Immature natural killer cell (primary cell): ENCODE results near the gene TSSK3. TPM values are rescaled to one million over a fixed set of nuclear protein-coding genes. Genes with fewer than 3 reads are reported as not detected.
"Not testable (repeated sequence)": the region's sequence is repeated elsewhere in the genome, so short reads cannot be mapped to it uniquely, and the experiment has no call there.

Experiments
- DNase-seq, 3 donors: peaks; one replicate each; pipeline ENCODE4 v3.0.0; 2022; ENCODE audit warnings: mixed read lengths in 1 of 3
- H3K27ac Mint-ChIP-seq, 6 donors: one replicate each; pipeline ENCODE4 v1.8.0; 2020; ENCODE audit warnings: mixed read lengths in 6 of 6, mild to moderate bottlenecking in 5 of 6, inconsistent platforms in 4 of 6, moderate library complexity in 3 of 6
- H3K27me3 Mint-ChIP-seq, 3 donors: one replicate each; pipeline ENCODE4 v1.8.0; 2020 to 2021; ENCODE audit warnings: low read depth in 3 of 3, mild to moderate bottlenecking in 3 of 3, mixed read lengths in 3 of 3, moderate library complexity in 3 of 3, inconsistent platforms in 1 of 3
- H3K36me3 Mint-ChIP-seq, 3 donors: one replicate each; pipeline ENCODE4 v1.8.0; 2020; ENCODE audit warnings: mixed read lengths in 3 of 3, inconsistent platforms in 2 of 3, mild to moderate bottlenecking in 2 of 3
- H3K4me1 Mint-ChIP-seq, 2 donors: one replicate each; pipeline ENCODE4 v1.8.0; 2020; ENCODE audit warnings: inconsistent platforms in 2 of 2, mild to moderate bottlenecking in 2 of 2, mixed read lengths in 2 of 2, moderate library complexity in 1 of 2
- H3K4me3 Mint-ChIP-seq, 5 donors: one replicate each; pipeline ENCODE4 v1.8.0; 2020; ENCODE audit warnings: mild to moderate bottlenecking in 5 of 5, mixed read lengths in 5 of 5, inconsistent platforms in 3 of 5, moderate library complexity in 3 of 5
- H3K9me3 Mint-ChIP-seq, 6 donors: one replicate each; pipeline ENCODE4 v1.8.0; 2020; ENCODE audit warnings: mild to moderate bottlenecking in 6 of 6, mixed read lengths in 6 of 6, inconsistent platforms in 4 of 6, moderate library complexity in 3 of 6
- polyA plus RNA-seq, 3 donors: library from polyadenylated mRNA; unstranded; fragments of 300-500 nt; fragmentation: Illumina TruSeq; gene quantifications; one replicate each; pipeline ENCODE4 v1.2.3, GENCODE V29; 2021

The TSSK3 gene
- polyA plus RNA-seq, 3 donors from 2014 or later = 2.7 TPM; not detected in 2

GRCh38 chr1:32345289-32345827 is 17.0 kb upstream of the TSSK3 start:
- peaks cover 2 to 5% (median 2%) of the 10 kb centered on the region in 3 donors for H3K27me3 Mint-ChIP-seq
- H3K36me3 Mint-ChIP-seq = peaks cover 0 to 4% (median 0%) of the 10 kb centered on the region in 3 donors
- no peak overlapping the region for H3K27ac Mint-ChIP-seq
- H3K4me3 Mint-ChIP-seq = no peak overlapping the region
- H3K4me1 Mint-ChIP-seq = peaks cover 28 to 29% of the 10 kb centered on the region in 2 donors
- H3K9me3 Mint-ChIP-seq = peaks cover 0 to 2% (median 0%) of the 10 kb centered on the region in 6 donors
- no peak for DNase-seq

- Mint-ChIP-seq H3K36me3 (peaks cover 0 to 4% (median 0%) of the 10 kb centered on the region in 3 donors), H3K4me3 (no peak overlapping the region), H3K9me3 (peaks cover 0 to 2% (median 0%) of the 10 kb centered on the region in 6 donors), H3K4me1 (peaks cover 36 to 37% of the 10 kb centered on the region in 2 donors), H3K27me3 (peaks cover 2 to 9% (median 6%) of the 10 kb centered on the region in 3 donors), H3K27ac (peak overlapping the region in 1 of 6 donors; percentile 13)
- no peak for DNase-seq
These were observed 15.7 kb upstream of the TSSK3 start for GRCh38 chr1:32346532-32347157.

- no peak for DNase-seq
- peaks cover 0 to 4% (median 0%) of the 10 kb centered on the region in 3 donors for H3K36me3 Mint-ChIP-seq
- H3K27ac Mint-ChIP-seq = peak overlapping the region; percentile 10 to 74 (median 32)
- peaks cover 44 to 46% of the 10 kb centered on the region in 2 donors for H3K4me1 Mint-ChIP-seq
- H3K9me3 Mint-ChIP-seq = peaks cover 0 to 2% (median 0%) of the 10 kb centered on the region in 6 donors
- H3K4me3 Mint-ChIP-seq = peak overlapping the region in 3 of 5 donors; percentile 17 to 38 (median 22)
- H3K27me3 Mint-ChIP-seq = peaks cover 4 to 9% (median 6%) of the 10 kb centered on the region in 3 donors
These were observed 13.1 kb upstream of the TSSK3 start for GRCh38 chr1:32349211-32349708.

DNA sequence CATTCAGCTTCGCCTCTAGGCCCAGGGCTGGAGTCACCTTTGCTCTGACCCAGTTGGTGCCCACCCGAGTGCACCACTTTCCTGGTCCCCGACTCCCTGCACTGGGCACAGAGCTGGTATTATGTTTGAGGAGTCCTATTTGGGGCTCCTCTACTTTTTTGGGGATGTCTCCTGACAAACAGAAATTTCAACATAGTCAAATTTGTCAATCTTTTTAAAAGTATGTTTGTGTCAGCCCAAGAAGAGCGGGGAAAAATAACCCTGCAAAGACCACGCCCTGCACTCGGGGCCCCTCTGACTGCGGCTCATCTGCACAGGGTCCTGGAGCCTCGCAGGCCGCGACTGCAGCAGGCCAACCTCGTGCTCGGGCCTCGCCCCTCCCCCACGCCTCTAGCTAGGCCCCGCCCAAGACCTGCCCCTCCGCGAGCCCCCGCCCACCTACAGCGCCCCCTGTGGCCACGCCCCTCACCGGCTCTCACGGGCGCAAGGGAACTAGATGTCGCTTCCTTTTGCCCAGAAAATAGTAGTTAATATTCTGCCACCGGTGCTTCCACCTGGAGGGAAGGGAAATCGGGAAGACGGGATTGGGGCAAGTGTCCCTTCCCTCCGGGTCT is 11.4 kb upstream of the TSSK3 start:
- Mint-ChIP-seq H3K4me3 (peak overlapping the region; percentile 79 to 90 (median 86)), H3K27me3 (peaks cover 4 to 11% (median 6%) of the 10 kb centered on the region in 3 donors), H3K36me3 (peaks cover 0 to 4% (median 0%) of the 10 kb centered on the region in 3 donors), H3K4me1 (peaks cover 44 to 46% of the 10 kb centered on the region in 2 donors), H3K9me3 (peaks cover 0 to 1% (median 0%) of the 10 kb centered on the region in 6 donors), H3K27ac (peak overlapping the region; percentile 57 to 94 (median 85))
- peak in 1 of 3 donors; percentile 81 for DNase-seq

DNA sequence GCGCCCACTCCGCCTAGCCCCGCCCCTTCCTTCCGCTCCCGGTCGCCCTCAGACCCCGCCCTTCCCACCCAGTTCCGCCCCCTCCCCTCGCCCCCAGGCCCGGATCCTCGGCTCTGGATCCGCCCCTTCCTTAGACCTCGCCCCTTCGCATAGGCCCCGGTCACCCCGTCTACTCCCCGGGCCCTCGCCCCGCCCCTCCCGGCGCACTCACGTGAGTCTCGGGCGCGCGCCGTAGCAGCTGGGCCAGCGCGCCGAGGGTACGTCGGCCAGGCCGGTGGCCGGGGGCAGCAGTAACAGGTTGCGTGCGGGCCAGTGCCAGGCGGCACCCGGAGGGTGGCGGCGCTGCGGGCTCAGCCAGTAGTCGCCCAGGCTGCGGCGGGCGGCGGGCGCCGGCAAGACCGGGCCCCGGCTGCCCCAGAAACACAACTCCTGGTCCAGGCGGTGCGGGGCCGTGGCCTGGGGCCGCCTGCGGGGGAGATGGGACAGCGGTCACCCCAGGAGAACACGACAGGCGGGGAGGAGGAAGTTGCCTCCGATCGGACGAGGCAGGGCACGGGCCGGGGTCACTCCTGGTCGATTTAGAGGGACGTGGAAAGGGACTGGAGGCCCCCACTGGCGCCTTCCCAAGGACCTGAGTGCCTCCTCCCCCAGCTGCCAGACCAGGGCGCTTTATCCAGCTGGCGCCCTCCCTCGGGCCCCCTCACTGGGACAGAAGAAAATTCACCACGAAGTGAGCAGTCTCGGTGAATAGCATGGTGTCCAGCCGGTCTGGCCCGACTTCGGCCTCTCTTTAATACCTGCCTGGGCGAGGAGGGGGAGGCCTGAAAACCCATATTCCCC is 10.7 kb upstream of the TSSK3 start:
- Mint-ChIP-seq H3K27me3 (peaks cover 2 to 13% (median 5%) of the 10 kb centered on the region in 3 donors), H3K36me3 (peaks cover 0 to 3% (median 2%) of the 10 kb centered on the region in 3 donors), H3K9me3 (no peaks in the 10 kb centered on the region), H3K4me3 (peak overlapping the region; percentile 79 to 90 (median 86)), H3K4me1 (peaks cover 44 to 46% of the 10 kb centered on the region in 2 donors), H3K27ac (peak overlapping the region; percentile 57 to 94 (median 84))
- DNase-seq = peak; percentile 91 to 93 (median 92)

GRCh38 chr1:32352239-32352745 is 10.0 kb upstream of the TSSK3 start:
- peaks cover 0 to 4% (median 0%) of the 10 kb centered on the region in 3 donors for H3K36me3 Mint-ChIP-seq
- peak overlapping the region in 5 of 6 donors; percentile 43 to 91 (median 74) for H3K27ac Mint-ChIP-seq
- peaks cover 44 to 46% of the 10 kb centered on the region in 2 donors for H3K4me1 Mint-ChIP-seq
- no peaks in the 10 kb centered on the region for H3K9me3 Mint-ChIP-seq
- H3K27me3 Mint-ChIP-seq = peaks cover 2 to 13% (median 5%) of the 10 kb centered on the region in 3 donors
- DNase-seq = peak in 1 of 3 donors; percentile 7
- peak overlapping the region; percentile 79 to 90 (median 86) for H3K4me3 Mint-ChIP-seq

DNA sequence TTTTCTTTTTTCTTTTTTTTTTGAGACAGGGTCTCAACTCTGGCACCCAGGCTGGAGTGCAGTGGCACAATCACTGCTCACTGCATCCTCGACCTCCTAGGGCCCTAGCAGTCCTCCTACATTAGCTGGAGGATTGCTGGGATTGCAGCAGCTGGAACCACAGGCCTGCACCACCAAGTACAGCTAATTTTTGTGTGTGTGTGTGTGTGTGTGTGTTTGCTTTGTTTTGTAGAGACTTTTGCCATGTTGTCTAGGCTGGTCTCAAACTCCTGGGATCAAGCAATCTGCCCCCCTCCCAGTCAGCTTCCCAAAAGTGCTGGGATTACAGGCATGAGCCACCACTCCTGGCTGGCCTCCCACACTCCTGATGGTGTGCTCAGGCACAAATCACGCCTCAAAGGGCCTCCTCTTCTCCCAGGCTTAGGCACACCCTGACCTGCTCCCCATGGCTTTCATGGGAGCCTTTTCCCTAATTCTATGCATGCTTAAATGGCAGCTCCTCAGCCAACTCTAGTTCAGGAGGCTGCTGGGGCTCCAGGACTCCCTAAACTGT is 9.4 kb upstream of the TSSK3 start:
- H3K36me3 Mint-ChIP-seq = peaks cover 0 to 4% (median 0%) of the 10 kb centered on the region in 3 donors
- no peaks in the 10 kb centered on the region for H3K9me3 Mint-ChIP-seq
- peaks cover 44 to 45% of the 10 kb centered on the region in 2 donors for H3K4me1 Mint-ChIP-seq
- peak overlapping the region in 5 of 6 donors; percentile 62 to 91 (median 73) for H3K27ac Mint-ChIP-seq
- peaks cover 2 to 13% (median 5%) of the 10 kb centered on the region in 3 donors for H3K27me3 Mint-ChIP-seq
- DNase-seq = no peak
- peak overlapping the region; percentile 48 to 90 (median 79) for H3K4me3 Mint-ChIP-seq

- H3K27ac Mint-ChIP-seq = peak overlapping the region; percentile 34 to 73 (median 56)
These were observed 8.9 kb upstream of the TSSK3 start for GRCh38 chr1:32353431-32353830.

DNA sequence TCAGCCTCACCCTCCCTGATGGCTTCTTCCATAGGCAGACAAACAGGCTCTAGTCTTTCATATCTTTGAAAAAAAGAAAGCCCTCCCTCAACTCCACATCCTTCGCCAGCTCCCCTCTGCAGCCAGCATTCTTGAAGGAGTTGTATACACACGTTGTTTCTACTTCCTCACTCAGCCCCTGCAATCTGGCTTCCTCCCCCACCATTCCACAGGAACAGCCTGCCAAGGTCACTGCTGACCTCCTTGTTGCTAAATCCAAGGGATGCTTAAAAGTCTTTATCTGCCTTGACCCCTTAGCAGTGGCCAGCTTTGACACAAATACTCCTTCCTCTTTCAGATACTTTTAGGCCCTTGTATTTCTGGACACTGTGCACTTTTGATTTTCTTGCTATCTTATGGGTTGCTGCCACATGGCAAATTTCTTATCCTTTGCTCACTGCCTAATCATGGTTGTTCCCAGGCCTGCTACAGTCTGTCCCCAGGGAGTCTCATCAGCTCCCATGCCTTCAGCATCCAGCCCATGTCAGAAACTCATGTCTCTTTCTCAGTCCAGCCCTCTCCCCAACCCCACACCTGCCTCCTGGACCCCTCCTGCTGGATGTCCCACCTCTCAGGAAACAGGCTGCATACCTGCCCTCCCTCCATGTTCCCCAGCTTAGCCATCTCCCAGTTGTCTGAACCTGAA is 8.3 kb upstream of the TSSK3 start:
- peaks cover 33 to 34% of the 10 kb centered on the region in 2 donors for H3K4me1 Mint-ChIP-seq
- peak overlapping the region in 4 of 5 donors; percentile 22 to 74 (median 46) for H3K4me3 Mint-ChIP-seq
- H3K27me3 Mint-ChIP-seq = peaks cover 2 to 11% (median 5%) of the 10 kb centered on the region in 3 donors
- H3K9me3 Mint-ChIP-seq = no peaks in the 10 kb centered on the region
- H3K27ac Mint-ChIP-seq = peak overlapping the region; percentile 5 to 73 (median 43)
- no peak for DNase-seq
- H3K36me3 Mint-ChIP-seq = peaks cover 0 to 4% (median 0%) of the 10 kb centered on the region in 3 donors

More at GRCh38 chr1:32353431-32353830, 8.9 kb upstream of the TSSK3 start:
- Mint-ChIP-seq H3K36me3 (peaks cover 0 to 4% (median 0%) of the 10 kb centered on the region in 3 donors), H3K9me3 (no peaks in the 10 kb centered on the region), H3K27me3 (peaks cover 2 to 11% (median 5%) of the 10 kb centered on the region in 3 donors), H3K4me1 (peaks cover 39 to 40% of the 10 kb centered on the region in 2 donors), H3K4me3 (peak overlapping the region; percentile 41 to 90 (median 57))
- DNase-seq = no peak

DNA sequence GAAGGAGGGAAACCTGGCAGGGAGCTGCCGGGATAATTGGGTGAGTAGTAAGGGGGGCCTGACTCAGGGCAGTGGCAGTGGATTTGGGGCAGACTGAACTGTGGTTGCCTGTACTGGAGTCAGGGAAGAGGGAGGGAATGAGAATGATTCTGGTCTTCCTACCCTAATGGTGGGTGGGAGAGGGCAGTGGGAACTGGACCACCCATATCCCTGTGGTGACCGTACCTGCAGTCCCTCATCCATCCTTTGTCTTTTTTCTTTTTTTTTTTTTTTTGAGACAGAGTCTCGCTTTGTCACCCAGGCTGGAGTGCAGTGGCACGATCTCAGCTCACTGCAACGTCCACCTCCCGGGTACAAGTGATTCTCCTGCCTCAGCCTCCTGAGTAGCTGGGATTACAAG is 6.6 kb upstream of the TSSK3 start:
- not testable (repeated sequence) for H3K9me3 Mint-ChIP-seq, H3K27ac Mint-ChIP-seq, DNase-seq, H3K4me3 Mint-ChIP-seq, H3K36me3 Mint-ChIP-seq
- Mint-ChIP-seq H3K27me3 (peaks cover 6 to 10% (median 7%) of the 10 kb centered on the region in 3 donors), H3K4me1 (peaks cover 31% of the 10 kb centered on the region in 2 donors)

DNA sequence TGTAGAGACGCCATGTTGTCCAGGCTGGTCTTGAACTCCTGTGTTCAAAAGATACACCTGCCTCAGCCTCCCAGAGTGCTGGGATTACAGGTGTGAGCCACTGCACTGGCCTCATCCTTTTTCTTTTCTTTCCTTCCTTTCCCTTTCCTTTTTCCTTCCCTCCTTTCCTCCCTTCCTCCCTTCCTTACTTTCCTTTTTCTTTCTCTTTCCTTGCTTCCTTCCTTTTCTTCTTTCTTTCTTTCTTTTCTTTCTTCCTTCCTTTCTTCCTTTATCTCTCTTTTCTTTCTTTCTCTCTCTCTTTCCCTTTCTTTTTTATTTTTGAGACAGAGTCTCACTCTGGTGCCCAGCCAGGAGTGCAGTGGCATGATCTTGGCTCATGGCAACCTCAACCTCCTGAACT is 5.9 kb upstream of the TSSK3 start:
- H3K36me3 Mint-ChIP-seq = peaks cover 3 to 4% (median 3%) of the 10 kb centered on the region in 3 donors
- peaks cover 30 to 31% of the 10 kb centered on the region in 2 donors for H3K4me1 Mint-ChIP-seq
- no peaks in the 10 kb centered on the region for H3K9me3 Mint-ChIP-seq
- no peak for DNase-seq
- peak overlapping the region in 1 of 6 donors; percentile 53 for H3K27ac Mint-ChIP-seq
- H3K27me3 Mint-ChIP-seq = peaks cover 4 to 7% (median 6%) of the 10 kb centered on the region in 3 donors
- no peak overlapping the region for H3K4me3 Mint-ChIP-seq

GRCh38 chr1:32357614-32358013 is 4.7 kb upstream of the TSSK3 start:
- Mint-ChIP-seq H3K4me1 (peaks cover 30 to 36% of the 10 kb centered on the region in 2 donors), H3K9me3 (no peaks in the 10 kb centered on the region), H3K27me3 (peaks cover 5 to 7% (median 5%) of the 10 kb centered on the region in 3 donors), H3K27ac (peak overlapping the region in 1 of 6 donors; percentile 7), H3K36me3 (peaks cover 3 to 4% (median 3%) of the 10 kb centered on the region in 3 donors), H3K4me3 (no peak overlapping the region)
- DNase-seq = no peak
